HG02981 (cell line): ENCODE measurements around the gene FBXL2.
"Not testable (repeated sequence)": the region's sequence is repeated elsewhere in the genome, so short reads cannot be mapped to it uniquely, and the experiment has no call there.

Experiments used
- ATAC-seq: cut with Tn5 transposase; IDR thresholded peaks from one replicate; pipeline ENCODE4 v1.9.1; 2021; ENCODE audit warnings: mild to moderate bottlenecking, moderate library complexity; ENCODE audit not compliant: unreplicated experiment

Gene FBXL2

DNA sequence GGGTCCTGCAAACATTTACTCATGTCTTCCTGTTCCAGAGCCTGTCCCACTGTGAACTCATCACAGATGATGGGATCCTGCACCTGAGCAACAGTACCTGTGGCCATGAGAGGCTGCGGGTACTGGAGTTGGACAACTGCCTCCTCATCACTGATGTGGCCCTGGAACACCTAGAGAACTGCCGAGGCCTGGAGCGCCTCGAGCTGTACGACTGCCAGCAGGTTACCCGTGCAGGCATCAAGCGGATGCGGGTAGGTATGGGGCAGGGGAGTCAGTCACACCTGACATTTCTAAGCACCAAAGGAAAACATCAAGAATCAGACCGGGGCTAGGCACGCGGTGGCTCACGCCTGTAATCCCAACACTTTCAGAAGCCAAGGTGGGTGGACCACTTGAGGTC is 106.7 kb downstream of the FBXL2 start:
- ATAC-seq: no peak

DNA sequence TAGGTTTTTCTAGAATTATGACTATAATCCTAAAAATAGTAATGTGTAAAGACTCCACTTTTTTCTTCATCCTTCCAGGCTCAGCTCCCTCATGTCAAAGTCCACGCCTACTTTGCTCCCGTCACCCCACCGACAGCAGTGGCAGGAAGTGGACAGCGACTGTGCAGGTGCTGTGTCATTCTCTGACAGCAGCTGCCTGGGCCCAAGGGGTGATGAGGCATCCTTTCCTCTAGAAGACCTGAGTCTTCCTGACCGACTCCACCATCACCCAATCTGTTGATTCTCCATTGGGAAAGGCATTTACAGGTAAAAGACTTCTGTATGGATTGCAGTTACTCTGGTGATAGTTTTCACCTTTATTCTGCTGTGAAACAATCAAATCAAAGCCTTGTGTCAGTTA is 108.2 kb downstream of the FBXL2 start:
- no peak for ATAC-seq

DNA sequence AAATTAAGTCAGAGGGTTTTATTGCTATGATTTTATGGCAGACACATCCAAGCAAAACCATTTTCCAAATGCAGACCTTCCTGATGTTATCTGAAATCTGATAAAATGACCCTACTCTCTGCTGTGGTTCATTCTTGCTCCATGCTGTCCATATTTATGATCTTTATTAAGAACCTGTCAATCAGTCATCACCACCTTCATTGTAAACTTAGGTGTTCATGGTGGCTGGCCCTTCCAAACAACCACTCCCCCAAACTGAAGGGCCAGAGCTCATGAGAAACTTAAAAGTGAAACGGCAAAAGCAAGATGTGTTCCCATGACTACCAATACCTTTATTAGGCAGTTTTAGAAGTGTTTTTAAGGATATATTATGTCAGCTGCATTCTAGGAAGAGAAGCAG is 109.4 kb downstream of the FBXL2 start:
- no peak for ATAC-seq

DNA sequence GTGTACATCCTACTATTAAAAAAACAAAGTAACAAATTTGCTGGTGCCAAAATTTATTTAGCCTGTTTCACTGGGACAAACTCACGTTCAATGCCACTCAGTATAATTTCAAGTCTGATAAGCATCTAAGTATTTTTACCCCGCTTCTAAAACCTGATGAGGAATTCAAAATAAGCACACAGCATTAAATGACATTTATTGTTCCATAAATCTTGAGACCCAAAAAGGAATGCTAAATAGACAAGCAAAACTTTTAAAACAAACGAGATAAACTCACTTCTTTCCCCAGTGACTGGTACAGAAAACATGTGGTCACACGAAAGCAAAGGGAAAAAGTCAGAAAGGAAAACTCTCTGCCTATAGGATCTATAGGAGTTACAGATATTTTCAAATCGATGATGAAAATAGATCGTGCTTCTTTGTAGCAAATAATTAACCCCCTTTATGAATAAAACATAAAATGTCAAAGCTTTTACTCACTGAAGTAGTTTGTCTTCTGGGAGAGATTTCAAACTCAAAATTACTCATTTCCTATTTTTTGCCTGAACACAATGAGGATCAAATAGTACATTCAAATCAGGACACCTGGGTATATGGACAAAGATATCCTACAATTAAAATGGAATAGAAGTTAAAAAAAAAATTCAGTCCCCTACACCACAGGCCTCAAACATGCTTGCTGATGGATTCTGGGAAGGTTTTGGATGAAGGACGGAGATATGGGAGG is 111.3 kb downstream of the FBXL2 start:
- ATAC-seq: no peak

DNA sequence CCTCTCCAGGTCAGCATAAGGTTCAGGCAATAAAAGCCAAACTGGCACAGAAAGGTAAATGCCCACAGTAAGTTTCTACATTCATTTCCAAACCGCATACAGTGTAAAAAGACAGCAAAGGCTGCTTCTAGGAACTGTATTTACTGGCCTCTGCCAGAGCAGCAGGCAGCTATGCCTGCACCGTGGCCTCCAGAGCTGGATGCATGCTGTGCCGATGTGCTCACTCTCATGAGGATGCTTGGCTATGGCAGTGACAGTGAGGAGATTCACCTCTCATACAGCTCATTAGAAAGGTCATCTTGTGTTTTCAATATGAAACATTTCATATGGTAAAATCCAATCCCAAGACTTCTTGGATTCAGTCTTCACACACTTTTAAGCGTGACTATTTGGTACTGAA is 112.7 kb downstream of the FBXL2 start:
- ATAC-seq: no peak

DNA sequence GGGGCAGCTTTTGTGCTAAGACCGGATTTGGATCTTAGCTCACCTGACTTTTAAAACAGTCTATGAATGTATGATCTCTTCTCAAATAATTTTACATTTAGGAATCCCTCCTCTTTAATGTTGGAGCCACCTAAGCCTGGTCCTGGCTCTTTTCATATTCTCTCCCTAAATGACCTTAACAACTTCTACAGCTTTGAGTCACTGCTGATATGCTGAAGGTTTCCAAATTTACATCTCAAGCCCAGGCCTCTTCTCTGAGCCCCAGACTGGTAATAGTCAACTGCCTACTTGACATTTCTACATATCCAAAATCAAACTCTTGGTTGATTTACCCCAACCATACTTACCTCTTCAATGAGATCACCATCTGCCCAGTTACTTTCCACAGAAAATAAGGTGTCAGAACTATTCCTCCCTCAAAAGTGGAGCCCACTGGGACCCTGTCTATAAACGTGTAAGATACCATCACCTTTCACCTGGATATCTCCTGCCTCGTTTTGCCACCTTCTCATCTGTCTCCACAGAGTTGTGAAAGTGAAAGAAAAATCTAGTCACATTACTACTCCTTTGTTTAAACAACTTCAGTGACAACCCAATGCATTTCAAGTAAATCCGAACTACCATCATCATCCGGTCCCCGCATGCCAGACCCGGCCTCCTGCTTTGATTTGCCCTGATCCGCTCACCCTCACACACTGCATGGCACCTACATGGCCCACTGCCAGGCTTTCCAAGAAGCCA is 114.2 kb downstream of the FBXL2 start:
- ATAC-seq: no peak

DNA sequence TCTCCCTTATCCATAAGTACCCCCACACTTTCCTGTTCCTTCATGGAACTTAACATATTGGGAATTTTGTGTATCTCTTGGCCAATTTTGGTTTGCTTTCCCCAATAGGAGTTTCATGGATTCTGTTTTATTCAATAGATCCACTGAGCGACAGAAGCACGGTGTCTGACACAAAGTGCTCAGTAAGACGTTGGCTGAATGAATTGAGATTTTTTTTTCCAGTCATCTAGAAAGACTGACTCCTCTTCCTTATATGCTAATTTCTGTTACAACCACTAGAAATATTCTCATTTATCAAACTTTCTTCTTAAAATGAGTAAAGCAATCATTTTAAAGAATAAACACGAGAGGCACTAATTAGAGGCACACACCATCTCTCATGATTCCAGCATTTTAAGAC is 114.9 kb downstream of the FBXL2 start:
- no peak for ATAC-seq

DNA sequence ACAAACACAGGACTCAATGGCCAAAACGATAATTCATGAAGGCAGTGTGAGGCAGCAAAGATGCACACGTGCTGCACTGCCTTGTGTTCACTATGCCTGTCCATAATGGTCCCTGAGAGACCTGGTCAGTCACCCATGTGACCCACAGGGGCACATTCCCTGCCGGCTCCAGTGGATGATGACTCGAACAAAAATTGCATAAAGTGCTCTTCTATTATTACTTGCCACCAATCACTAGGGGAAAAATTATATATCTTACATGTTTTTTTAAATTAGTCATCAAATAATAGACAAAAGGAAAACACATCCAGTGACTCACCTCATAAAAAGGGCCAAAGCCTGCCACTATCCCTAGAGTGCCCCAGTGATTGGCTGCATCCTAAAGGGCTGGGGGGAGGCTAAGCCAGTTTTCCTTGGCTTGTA is 115.5 kb downstream of the FBXL2 start:
- no peak for ATAC-seq

DNA sequence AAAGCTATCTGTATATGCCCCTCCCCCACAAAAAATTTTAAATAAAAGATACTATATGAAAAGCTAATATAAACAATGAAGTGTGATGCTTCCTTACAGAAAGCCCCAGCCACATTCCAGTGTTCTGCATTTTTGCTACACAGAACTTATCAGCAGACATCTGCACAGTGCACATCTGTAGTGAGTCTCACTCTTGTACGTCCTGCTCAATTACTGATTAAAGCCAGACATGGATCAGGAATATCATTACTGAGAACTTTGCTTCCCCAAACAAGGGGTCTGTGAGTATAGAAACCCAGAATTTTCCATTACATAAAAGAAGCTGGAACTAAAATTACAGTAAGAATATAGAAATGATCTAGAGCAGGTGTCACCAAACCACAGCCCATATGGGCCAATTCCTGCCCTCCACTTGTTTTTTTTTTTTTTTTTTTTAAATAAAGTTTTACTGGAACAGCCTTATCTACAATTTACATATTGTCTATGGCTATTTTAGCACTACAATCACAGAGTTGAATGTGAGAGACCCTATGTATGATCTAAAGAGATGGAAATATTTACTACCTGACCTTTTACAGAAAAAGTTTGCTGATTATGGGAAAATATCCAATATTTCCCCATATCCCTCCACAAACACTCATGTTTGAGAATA is 117.3 kb downstream of the FBXL2 start:
- no peak for ATAC-seq

DNA sequence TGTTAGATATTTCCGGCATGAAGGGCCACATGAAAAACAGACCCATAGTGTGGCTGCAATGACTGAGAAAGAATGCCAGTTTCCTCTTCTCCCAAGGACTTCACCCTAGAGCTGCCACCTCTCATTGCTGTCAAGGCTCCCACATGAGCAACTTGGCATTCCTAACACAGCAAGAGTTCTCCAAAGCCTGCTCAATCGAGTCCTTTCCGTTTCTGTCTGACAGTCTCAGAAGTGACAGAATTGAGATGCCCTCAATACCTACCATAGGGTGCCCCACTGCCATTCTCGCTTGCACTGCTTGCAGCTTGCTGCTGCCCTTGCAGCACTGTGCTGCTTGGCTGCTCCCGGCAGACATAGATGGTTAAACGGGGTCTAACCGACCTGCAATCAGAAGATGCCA is 118.7 kb downstream of the FBXL2 start:
- ATAC-seq: no peak

DNA sequence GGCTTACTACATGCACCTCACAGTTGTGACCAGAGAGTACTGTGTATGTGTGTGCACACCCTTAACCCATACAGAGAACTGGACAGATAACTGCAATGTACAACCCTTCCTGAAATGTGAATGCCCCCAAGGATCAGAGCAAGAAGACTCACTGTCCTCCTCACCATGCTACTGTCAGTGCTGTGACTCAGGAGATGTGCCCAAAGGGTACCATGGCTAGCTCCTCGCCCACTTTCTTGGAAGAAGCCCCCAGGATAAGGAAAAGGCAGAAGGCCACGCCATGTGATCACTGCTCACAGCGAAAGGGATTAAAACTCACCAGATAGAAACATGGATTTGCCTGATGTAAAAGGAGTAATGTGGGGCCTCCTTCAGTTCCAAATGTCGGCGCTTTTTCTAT is 121.2 kb downstream of the FBXL2 start:
- no peak for ATAC-seq

DNA sequence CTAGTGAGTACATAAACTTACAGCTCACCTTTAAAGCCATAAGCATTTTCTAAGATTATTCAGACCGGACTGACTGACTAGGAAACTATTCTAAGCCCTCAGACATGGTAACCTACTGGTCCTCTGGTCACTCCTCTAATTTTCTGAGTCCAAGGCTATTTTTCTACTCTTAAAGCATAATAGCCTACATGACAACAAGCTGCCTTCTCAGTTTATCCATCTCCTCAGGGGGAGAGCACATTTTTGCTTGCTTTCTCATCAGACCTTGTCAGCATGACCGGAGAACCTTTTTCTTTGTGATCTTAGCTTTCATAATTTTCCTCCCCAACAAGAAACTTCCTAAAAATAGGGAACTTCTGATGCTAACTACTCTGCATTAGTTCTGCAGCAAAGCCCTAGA is 124.5 kb downstream of the FBXL2 start:
- no peak for ATAC-seq

DNA sequence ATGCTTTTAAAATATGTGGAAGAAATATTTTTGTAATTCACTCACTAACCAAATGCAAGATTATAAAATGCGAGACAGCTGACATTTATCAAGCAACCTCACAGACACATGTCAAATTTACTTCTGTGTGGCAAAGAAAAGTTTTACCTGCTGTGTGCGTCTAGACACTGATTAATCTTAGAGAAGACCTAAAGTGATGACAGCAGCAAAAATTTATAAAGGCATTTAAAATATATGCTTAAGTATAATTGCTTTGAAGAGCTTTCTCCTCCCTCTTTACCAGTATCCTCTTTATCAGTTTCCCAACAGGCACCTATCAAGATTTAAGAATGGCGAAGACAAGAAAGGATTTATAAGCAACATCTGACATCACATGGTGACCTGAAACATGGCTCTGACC is 125.7 kb downstream of the FBXL2 start:
- ATAC-seq: no peak

DNA sequence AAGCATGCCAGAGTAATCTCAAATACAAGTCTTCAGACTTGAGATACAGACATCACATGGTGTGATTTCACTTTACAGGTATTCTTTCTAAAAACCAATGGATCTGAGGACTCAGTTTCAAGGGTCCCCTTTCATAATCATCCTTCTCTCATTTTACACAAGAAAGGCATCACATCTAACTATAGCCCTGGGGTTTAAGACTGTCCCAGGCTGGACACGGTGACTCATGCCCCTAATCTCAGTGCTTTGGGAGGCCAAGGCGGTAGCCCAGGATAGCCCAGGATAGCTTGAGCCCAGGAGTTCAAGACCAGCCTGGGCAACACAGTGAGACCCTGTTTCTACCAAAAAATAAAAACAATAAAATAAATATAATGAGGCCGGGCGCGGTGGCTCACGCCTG is 126.5 kb downstream of the FBXL2 start:
- no peak for ATAC-seq

DNA sequence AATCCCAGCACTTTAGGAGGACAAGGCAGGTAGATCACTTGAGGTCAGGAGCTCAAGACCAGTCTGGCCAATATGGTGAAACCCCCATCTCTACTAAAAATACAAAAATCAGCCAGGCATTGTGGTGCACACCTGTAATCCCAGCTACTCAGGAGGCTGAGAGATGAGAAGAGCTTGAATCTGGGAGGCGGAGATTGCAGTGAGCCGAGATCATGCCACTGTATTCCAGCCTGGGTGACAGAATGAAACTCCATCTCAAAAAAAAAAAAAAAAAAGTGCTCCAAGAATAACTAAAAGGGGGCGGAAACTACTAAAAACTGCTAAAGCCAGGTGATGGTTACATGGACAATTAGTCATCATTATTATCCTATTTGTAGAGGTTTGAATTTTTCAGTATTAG is 133.6 kb downstream of the FBXL2 start:
- not testable (repeated sequence) for ATAC-seq

DNA sequence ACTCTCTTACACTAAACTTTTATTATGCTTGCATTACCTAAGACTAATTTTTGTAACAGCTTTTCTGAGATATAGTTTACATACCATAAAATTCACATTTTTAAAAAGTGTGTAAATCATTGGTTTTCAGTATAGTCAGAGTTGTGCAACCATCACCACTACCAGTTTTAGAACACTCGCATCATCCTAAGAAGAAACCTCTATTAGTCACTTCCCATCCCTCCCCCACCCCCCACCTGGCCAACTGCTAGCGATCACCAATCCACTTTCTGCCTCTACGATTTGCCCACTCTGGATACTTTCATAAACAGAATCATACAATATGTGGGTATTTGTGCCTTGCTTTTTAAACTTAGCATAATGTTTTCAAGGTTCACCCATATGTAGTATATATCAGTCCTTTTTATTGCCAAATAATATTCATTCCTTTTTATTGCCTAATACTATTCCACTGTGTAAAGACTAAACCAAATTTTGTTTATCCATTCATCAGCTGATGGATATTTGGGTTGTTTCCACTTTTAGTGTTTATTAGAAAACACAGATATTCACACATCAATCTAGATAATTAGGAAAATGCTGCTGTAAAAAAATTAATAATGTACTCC is 139.9 kb downstream of the FBXL2 start:
- no peak for ATAC-seq

DNA sequence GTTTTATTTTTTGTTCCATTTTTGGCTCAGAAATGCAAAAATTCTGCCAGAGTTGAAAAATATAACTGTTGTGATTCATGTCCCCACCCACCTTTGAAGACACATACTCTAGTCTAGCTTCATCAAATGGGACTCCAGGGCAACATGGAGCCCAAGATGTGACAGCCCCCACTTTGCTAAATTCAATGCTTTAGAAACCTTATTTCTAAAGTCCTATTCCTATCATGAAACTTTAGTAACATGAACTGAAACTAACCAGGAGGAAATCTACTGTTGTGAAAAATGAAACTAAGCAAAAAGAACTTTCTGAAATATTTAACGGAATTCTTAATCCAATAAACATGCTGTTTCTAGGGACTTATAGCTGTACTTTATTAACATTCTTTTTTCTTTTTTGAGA is 142.7 kb downstream of the FBXL2 start:
- ATAC-seq: no peak

DNA sequence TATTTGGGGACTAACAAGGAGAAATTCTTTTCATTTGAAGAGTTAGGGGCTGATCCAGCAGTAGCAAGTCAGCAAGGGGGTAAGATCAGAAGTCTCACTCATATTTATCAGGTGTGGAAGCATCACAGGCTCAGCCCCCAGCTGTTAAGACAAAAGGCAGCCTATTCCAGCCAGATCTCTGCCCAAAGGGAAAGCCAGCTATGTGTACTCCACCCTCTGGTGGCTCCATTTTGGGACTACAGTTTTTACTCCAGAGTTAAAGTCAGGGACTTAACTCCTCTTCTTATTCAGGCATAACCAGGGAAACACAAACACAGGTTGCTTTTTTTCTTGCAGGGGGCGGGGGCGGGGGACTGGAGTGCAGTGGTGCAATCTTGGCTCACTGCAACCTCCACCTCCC is 143.7 kb downstream of the FBXL2 start:
- ATAC-seq: no peak

DNA sequence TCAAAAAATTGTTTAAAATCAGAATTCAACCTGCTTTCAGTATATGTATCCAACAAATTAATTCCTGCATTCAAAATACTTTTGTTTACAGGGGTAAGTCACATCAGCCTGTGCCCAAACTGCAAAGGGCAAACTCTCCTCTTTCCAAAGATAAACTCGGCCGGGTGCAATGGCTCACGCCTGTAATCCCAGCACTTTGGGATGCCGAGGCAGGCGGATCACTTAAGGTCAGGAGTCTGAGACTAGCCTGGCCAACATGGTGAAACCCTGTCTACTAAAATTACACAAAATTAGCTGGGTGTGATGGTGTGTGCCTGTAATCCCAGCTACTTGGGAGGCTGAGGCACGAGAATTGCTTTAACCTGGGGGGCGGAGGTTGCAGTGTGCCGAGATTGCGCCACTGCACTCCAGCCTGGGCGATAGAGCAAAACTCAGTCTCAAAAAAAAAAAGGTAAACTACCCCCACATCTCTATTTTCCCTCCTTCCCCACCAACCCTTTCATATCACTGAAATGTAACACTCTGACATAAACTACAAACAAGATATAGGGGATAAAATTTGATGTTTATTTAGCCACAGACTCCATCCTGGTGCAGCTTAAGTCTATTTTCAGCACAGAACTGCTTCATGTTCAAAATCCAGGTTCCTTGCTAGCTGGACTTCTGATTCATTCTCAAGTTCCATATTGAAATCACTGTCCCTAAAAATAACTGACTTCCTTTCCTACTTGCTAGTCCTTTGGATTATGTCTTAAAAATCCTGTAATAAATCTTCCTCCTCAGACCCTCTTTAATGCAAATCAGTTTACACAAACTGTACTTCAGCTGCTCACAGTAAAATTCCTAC is 147.6 kb downstream of the FBXL2 start:
- no peak for ATAC-seq

DNA sequence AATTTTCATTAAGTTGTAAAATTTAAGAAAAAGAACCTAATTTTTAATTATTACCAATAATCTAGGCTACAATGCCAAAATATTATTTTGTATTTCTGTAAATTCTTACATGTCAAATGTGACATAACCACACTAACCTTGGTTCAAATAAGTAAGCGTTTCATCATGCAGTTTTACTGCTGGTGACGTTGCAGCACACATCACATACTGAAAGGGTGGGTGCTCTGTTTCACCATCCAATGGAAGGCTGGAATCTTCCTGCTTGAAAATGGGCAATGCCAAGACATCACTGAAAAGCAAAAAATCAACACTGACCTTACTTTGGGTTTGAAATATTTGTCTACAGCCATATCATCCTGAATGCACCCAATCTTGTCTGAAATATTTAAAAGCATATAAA is 148.2 kb downstream of the FBXL2 start:
- ATAC-seq: no peak

DNA sequence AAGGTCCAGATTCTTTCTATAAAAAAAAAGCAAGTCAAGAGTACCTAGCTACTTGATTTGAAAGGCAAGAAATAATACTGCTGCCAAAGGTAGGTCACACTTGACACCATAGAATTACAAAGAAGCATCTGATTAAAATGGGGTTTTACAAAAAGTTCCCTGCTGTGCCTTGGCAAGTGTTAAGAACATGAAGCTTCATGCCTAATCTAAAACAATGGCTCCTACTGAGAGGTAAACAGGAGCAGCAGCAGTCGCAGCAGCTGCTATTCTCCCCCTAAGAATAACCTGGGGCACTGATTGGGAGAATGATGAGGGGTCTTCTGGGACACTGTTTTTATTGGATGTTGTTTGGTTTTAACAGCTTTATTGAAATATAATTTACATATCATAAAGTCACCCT is 148.8 kb downstream of the FBXL2 start:
- no peak for ATAC-seq
